HG03280 (cell line): Measurements from ENCODE around the gene HCST.
"Not testable (repeated sequence)": the region's sequence is repeated elsewhere in the genome, so short reads cannot be mapped to it uniquely, and the experiment has no call there.

Experiments used
- ATAC-seq: cut with Tn5 transposase; IDR thresholded peaks from one replicate; pipeline ENCODE4 v1.9.1; 2021; ENCODE audit warnings: mild to moderate bottlenecking, moderate library complexity; ENCODE audit not compliant: unreplicated experiment

Gene HCST

GRCh38 chr19:35903550-35904179 lies 1.3 kb downstream of the HCST start:
- peak; percentile 42 for ATAC-seq

GRCh38 chr19:35904311-35905068 lies 2.2 kb downstream of the HCST start:
- no peak for ATAC-seq

GRCh38 chr19:35905178-35905727 lies 2.9 kb downstream of the HCST start:
- ATAC-seq = no peak

- no peak for ATAC-seq
Observed at GRCh38 chr19:35907377-35907745, 5.0 kb downstream of the HCST start.

DNA sequence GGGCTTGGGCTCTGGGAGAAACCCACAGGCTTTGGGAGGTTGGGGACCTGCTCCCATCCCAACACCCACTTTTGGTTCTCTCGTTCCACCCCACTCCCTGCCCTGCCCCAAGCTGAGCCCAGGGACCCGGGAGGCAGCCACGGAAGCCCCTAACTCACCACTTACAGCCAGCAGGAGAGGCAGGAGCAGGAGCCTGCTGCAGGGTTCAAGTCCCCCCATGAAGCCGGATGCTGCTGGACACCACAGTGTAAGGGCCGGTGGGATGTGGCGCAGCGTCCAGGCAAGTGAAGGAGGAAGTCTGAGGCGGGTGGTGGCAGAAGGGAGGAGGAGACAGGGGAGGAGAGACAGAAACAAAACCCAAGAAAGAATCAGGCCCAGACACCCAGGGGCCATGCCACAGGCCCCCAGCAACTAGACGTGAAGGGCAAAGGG lies 5.7 kb downstream of the HCST start, which contains the start of gene TYROBP:
Gene TYROBP, minus strand, starts transcription at position 286 of the 432 bp plus-strand sequence. Its CDS starts 67 bp downstream, at position 219.
- no peak for ATAC-seq

DNA sequence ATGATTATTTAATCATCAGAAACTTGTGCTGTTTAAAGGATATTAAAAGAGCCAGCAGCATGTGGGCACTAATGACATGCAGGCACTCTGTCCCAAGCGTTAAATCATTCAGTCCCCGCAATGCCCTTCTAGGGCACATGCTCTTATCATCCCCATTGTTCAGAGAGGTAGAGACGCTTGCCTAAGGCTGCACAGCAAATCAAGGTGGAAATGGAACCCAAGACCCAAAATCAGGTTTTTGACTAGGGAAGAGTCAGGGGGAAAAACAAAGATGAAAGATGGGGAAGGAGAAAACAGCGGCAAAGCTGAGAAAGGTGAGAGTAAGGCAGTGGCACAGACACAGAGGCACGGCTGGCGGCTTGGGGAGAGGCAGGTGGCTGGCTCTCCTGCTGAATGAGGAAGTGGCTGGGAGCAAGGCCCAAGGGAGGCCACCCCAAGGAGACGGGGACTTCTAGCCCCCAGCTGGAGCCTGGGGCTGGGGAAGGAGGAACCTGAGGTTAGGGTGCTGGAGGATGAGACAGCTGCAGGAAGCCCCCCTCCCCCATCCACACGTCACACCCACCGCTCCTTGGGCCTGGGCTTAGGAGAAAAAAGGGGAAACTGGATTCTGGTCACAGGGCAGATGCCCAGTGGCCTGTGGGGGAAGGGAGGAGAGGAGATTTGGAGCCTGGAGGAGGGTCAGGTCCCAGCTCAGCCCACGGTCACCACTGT lies 6.8 kb downstream of the HCST start:
- ATAC-seq = no peak

DNA sequence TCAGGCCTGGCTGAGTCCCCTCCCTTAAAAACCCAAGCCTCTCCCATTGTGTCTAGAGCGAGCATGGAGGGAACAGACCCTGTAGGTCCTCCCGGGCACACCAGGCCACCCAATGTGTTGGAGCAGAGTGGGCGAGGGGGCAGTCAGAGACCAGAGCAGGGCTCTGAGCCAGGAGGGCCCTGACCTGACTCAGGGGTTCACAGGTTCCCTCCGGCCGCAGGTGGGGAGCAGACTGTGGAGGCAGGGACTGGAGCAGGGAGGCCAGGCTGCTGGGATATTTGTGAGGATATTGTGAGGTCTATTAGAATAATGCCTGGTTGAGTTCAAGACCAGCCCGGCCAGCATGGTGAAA lies 7.3 kb downstream of the HCST start:
- no peak for ATAC-seq

DNA sequence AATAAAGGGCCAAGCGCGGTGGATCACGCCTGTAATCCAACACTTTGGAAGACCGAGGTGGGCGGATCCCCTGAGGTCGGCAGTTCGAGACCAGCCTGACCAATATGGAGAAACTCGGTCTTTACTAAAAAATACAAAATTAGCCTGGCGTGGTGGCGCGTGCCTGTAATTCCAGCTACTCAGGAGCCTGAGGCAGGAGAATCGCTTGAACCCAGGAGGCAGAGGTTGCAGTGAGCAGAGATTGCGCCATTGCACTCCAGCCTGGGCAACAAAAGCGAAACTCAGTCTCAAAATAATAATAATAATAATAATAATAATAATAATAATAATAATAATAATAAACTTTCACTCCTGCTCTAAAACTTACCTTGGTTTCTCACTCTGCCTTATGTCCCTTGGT lies 8.0 kb downstream of the HCST start:
- not testable (repeated sequence) for ATAC-seq

- ATAC-seq = no peak
Observed at GRCh38 chr19:35911173-35911572, 8.8 kb downstream of the HCST start.

DNA sequence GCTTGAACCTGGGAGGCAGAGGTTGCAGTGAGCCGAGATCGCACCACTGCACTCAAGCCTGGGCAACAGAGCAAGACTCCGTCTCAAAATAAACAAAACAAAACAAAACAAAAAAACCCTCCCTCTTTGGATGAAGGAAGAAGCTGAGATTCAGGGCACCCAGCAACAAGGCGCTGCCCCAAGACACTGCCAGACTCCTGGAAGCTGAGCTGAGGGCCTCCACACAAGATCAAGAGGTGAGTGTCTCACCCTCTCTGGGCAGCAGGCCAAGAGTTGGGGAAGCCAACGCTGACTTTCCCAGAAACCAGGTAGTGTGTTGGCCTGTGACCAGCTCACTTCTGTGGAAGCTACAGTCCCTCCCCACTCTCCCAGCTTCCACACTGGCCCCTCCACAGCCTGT lies 9.5 kb downstream of the HCST start:
- no peak for ATAC-seq

GRCh38 chr19:35913589-35913988 lies 11.3 kb downstream of the HCST start:
- no peak for ATAC-seq

GRCh38 chr19:35915443-35915842 lies 13.1 kb downstream of the HCST start:
- ATAC-seq = no peak

GRCh38 chr19:35919306-35919705 lies 17.0 kb downstream of the HCST start:
- ATAC-seq = no peak

- ATAC-seq = no peak
Observed at GRCh38 chr19:35921012-35921411, 18.7 kb downstream of the HCST start.

- ATAC-seq = no peak
Observed at GRCh38 chr19:35925501-35925900, 23.2 kb downstream of the HCST start.

DNA sequence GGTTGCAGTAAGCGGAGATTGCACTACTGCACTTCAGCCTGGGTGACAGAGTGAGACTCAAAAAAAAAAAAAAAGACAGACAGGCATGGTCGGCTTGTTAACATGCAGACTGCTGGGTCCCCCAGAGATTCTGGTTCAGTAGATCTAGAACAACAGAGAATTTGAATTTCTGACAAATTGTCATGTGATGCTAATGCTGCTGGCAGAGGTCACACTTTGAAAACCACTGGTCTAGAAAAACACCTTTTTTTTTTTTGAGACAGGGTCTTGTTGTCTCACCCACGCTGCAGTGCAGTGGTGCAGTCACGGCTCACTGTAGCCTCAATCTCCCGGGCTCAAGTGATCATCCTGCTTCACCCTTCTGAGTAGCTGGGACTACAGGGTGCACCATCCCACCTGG lies 26.2 kb downstream of the HCST start:
- ATAC-seq = no peak

DNA sequence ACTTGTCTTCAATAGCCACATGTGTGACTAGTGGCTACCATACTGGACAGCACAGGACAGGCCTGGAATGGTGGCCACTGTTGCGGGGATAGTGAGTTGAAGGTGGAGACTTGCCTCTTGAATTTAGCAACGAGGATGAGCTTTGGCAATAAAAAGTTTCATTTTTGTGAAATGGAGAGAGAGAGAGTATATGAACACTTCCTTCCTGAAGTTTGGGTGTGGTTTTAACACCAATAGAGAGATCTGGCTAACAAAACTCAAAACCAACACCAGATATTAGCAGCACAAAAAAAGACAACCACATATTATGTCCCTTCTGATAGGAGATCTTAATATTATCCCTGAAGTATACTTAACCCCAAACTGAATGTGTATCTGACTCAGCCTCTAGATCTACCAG lies 27.5 kb downstream of the HCST start:
- no peak for ATAC-seq

- peak; percentile 97 for ATAC-seq
Observed at GRCh38 chr19:35931161-35931873, 29.0 kb downstream of the HCST start.

- ATAC-seq = no peak
Observed at GRCh38 chr19:35931874-35932202, 29.5 kb downstream of the HCST start.

DNA sequence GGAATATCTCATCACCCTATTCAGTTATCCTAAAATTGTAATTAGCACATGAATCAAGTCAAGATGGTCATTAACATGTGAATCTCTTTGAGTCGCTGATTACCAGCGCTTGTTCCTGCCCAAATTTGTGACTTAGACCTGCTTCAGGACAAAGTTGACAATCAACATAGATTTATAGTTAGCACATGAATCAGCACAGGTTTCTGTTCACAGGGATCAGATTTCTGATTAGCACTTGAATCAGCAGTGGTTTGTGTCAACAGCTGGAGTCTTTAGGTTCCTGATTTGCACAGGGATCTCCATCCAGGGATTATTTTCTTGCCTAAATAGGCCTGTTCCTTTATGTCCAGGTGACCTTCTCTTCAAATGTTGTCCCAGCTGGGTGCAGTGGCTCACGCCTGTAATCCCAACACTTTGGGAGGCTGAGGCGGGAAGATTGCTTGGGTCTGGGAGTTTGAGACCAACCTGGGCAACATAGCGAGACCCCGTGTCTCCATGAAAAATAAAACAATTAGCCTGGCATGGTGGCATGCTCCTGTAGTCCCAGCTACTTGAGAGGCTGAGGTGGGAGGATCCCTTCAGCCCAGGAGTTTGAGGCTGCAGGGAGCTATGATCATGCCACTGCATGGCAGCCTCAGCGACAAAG lies 30.1 kb downstream of the HCST start:
- ATAC-seq = no peak
